ENCODE measurements around the gene POLL.

DNA sequence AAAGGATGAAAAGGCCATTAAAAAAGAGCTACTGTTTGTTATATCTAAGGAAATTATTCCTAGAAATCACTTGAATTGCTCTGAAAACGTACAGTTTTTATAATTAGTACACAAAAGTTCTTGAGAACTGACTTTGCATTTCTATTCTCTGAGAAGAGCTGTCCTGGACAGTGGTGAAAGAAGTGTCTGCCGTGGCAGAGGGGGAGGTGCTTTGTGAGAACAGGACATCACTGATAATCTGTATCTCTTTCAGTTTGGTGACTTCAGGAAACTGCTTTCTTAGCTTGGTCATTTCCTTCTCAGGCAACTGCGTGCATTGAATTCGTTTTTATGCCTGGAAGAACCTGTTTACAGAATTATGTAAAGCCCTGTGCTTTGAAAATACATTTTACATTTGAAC is 52.1 kb downstream of the POLL start:
- TF ChIP-seq POLR2AphosphoS5 (IDR thresholded peaks at IDR 0.05) (no peak), CTCF (IDR thresholded peaks at IDR 0.05) (no peak), EP300 (IDR thresholded peaks at IDR 0.05) (no peak)
